HG02938 (cell line): ENCODE measurements around the gene ADAM30.
"Not testable (repeated sequence)": the region's sequence is repeated elsewhere in the genome, so short reads cannot be mapped to it uniquely, and the experiment has no call there.

Experiments
- ATAC-seq: cut with Tn5 transposase; IDR thresholded peaks from one replicate; pipeline ENCODE4 v1.9.1; 2021; ENCODE audit warnings: mild to moderate bottlenecking, moderate library complexity; ENCODE audit not compliant: unreplicated experiment

The ADAM30 gene

DNA sequence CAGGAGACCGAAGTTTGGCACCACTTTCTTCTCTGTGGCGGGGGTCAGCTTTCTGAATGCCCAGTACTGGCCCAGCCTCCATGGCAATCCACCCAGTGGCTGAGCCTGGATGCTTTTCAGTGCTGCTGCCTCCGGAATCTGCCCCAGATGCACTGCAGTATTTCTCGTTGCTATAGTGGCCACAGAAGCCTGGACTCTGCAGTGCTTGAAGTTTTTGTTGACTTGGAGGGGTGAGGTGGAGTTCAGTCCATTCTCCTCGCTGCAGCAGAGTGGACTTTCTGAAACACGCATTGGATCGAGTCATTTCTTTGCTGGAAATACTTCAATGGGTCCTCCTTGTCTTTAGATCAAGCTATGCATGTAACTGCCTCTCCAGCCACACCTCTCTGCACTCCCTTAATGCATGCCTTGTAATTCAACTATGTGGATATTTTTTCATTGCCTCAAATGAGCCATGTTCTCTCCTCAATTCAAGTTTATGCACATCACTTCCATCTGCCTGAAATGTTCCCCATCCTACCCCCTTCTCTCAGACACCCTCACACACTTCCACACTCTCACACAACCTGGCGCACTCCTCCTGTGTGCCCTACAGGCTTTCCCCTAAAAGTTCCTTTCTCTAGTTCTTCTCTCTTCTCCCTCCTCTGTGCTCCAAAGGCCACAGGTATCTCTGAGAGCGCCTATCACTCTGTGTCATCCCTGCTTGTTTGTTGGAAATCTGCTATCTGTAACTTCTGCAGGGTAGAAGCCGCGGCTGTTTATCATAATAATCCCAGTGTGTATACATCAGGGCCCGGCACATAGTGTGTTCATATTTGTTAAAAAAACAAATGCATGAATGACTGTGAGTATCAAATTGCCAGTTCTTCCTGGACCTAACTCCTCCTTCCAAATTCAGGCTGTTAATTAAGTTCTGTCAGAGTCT lies 16.5 kb downstream of the ADAM30 start:
- ATAC-seq: no peak

DNA sequence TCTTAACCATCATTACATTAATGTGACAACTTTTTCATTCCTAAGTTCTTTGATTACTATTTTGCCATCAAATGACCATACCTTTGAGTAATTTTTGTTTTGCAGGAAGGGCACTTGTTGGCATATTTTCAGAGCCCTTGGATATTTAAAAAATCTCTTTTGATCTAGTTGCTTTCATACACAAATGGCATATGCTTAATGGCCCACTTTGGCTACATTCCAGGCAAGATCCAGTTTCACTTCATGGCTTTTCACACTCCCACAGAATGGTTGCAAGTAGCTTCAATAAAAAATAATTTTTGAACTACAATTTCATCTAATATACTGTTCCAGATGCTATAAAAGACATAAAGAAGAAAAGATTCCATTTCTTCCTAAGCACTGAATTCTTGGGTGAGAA lies 18.1 kb downstream of the ADAM30 start:
- ATAC-seq: no peak

GRCh38 chr1:119874186-119874585 lies 22.1 kb downstream of the ADAM30 start:
- no peak for ATAC-seq

GRCh38 chr1:119873135-119874015 lies 22.9 kb downstream of the ADAM30 start:
- no peak for ATAC-seq

GRCh38 chr1:119871881-119872280 lies 24.4 kb downstream of the ADAM30 start:
- no peak for ATAC-seq

DNA sequence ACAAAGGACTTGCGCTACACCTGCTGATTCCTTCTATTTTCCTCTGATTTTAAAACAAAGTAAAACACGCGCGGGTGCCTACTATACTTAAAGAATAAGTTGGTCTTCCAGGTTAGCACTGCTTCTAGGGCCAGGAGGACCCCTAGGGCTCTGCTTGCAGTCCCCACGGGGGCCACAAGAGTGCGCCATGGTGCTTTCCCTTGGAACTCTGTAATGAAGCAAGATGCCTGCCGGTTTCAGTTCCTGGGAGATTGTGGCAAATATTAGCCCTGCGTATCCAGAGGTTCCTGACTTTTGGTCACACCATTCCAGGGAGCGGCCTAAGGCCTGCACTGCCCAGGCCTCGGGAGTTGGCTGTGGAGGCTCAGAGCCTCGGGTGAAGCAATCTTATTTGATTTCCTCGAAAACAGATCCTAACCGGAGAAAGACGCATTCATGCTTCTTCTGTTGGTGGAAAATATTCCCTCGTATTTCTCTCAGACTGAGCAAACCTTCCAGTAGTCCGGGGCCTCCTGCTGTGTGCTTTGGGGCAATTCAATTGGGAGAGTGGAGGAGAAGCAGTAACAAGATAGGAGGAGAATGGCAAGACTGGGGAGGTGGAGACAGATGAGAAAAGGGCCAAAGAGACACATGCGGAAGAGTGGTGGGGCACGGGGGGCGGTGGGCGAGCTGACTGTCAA lies 25.3 kb downstream of the ADAM30 start:
- ATAC-seq: no peak

GRCh38 chr1:119869995-119870394 lies 26.3 kb downstream of the ADAM30 start:
- no peak for ATAC-seq

GRCh38 chr1:119868176-119868575 lies 28.1 kb downstream of the ADAM30 start:
- ATAC-seq: no peak

DNA sequence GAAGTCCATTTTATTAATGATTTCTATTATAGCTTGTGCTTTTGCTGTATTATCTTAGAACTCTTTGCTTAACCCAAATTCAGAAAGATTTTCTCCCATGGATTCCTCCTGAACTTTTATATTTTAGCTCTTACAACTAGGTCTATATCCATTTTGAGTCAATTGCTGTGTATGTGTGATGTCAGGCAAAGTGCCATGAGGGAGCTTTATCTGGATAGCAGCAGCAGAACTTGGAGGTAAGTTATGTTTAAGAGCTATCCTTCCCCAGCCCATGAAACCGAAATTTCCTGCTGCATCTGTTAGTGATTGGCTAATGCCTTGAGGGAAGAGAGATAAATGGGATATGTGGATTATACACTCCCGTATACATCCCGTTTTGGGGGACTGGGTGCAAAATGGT lies 29.9 kb downstream of the ADAM30 start:
- no peak for ATAC-seq

- no peak for ATAC-seq
Measured at GRCh38 chr1:119865627-119866026, 30.7 kb downstream of the ADAM30 start.

- ATAC-seq: no peak
Measured at GRCh38 chr1:119862276-119862675, 34.0 kb downstream of the ADAM30 start.

DNA sequence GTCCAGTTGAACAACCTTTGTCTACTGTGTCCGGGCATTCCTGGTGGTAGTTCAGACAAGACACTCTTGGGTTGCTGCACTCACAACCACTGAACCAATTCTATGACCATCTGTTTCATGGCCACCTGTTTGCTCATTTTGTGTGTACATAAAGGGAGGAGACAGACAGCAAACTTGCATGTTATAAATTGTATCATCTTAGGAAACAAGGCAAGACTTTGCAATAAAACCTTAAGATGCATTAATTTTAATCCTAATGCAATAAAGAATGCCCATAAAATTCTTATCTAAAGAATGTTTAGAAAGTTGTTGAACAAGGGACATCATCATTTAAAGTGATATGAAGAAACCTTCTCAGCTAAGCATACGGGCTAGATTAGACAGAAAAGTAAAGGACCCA lies 34.8 kb downstream of the ADAM30 start:
- no peak for ATAC-seq

DNA sequence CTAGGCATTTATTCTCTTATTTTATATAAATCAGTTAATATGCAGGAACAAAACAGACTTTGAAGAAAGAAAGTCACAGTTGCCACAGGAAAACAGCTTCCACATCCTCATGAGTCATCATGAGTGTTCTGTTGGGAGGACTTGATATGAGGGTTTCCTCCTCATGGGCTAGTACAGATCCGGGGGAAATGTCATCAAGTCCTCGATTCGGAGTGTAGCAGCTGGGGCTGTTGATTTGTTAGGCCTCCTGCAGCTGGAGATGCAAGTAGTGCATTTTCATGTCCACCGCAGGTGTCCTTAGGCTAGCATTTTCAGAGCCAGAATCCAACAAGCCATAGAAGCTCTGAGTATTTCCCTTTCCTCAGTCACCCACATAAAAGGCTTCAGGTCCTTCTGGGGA lies 36.7 kb downstream of the ADAM30 start:
- ATAC-seq: no peak

DNA sequence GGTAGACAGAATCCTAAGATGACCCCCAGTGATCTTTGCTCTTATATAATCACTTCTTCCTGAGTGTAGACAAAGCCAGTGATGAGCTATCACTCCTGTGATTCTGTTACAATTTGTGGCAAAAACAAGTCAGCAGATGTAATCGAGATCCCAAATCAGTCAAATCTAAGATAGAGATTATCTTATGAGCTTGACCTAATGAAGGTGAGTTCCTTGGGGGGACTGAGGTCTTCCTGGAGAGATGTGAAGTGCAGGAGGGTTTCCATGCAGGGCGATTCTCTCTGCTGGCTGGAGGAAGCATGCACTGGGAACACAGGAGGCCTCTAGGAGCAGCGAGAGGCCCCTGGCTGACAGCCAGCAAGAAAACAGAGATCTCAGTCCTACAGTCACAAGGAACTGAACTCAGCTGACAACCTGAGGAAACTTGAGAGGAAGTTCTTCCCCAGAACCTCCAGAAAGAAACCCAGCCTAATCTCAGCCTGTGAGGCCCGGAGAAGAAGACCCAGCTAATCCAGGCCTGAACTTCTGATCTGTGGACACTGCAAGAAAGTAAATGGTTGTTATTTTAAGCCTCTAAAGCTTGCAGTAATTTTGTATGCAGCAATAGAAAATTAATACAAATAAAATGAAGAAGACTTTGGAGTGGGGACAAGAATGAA lies 37.6 kb downstream of the ADAM30 start:
- not testable (repeated sequence) for ATAC-seq

DNA sequence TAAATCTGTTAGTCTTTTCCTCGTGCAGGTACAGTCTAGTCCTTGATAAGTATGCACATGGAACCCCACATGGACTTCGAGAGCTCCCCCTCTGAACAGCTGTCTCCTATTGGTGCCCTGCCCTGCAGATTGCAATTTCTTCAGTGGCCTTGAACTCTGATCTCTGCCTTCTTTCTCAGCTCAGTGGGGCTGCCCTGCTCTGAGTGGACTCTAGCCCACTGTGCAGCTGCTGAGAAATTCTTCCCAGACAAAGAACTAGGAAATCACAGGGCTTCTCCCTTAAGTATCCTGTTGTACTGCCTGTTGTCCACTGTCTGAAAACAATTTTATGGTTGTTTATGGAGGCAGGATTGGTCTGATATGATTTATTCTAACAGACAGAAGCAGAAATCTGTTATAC lies 38.2 kb downstream of the ADAM30 start:
- no peak for ATAC-seq

DNA sequence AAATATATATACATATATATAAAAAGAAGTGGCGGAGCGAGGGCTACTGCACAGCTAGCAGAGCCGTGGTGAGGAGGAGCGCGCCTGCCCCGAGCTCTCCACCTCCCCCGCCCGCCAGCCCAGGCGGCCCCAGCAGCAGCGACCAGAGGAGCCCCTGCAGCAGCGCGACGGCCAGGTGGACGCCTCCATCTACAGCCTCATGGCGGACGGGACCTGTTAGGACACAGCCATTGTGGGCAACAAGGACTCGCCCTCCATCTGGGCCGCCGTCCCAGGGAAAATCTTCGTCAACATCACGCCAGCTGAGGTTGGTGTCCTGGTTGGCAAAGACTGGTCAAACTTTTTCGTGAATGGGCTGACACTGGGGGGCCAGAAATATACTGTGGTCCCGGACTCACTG lies 43.2 kb downstream of the ADAM30 start:
- ATAC-seq: no peak

GRCh38 chr1:119844206-119844605 lies 52.1 kb downstream of the ADAM30 start:
- ATAC-seq: not testable (repeated sequence)
